NCI-H748 treated with DMSO at 0.1 percent for 48 hours (cell line): Measurements from ENCODE around the gene ECEL1.
"Not testable (repeated sequence)": the region's sequence is repeated elsewhere in the genome, so short reads cannot be mapped to it uniquely, and the experiment has no call there.

Experiments used
- DNase-seq: peaks from one replicate; lab custom pipeline; 2025; lab: John Stamatoyannopoulos, UW

Gene ECEL1

DNA sequence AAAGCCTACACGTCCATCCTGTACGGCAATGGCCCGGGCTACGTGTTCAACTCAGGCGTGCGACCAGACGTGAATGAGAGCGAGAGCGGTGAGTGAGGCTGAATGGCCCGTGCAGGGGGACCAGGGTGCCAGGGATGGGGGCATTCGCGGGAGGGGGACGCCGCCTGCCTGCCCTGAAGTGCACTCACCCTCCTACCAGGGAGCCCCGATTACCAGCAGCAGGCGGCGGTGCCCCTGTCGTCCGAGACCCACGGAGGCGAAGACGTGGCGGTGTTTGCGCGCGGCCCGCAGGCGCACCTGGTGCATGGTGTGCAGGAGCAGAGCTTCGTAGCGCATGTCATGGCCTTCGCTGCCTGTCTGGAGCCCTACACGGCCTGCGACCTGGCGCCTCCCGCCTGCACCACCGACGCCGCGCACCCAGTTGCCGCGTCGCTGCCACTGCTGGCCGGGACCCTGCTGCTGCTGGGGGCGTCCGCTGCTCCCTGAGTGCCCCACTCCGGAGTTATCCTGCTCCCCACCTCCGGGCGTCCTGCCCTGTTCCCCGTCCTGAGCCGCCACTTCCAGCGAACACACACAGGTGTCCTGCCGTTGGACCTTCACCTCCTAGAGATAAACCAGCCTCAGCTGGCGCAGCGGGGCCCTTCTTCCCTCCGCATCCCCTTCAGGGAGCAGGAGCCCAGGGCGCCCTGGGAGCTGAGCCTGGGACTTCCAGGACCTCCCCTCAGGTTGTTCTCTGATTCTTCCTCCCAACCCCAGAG, 28.8 kb downstream of the ECEL1 start:
- no peak for DNase-seq

DNA sequence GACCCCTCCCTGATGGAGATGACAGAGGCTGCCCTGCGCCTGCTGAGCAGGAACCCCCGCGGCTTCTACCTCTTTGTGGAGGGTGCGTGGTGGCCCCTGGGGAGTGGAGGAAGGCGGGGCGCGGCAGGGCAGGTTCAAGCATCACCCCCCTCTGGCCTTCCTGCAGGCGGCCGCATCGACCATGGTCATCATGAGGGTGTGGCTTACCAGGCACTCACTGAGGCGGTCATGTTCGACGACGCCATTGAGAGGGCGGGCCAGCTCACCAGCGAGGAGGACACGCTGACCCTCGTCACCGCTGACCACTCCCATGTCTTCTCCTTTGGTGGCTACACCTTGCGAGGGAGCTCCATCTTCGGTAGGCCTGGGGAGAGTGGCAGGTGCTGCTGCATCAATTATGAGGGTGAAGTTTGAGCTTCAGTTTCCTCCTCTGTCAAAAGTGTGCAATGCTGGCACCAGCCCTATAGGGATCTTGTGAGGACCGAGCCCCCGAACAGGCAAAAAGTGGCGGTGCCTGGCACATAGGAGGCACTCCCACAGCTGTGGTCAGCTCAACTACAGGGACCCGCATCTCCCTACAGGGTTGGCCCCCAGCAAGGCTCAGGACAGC, 29.5 kb downstream of the ECEL1 start:
- DNase-seq, result no peak

DNA sequence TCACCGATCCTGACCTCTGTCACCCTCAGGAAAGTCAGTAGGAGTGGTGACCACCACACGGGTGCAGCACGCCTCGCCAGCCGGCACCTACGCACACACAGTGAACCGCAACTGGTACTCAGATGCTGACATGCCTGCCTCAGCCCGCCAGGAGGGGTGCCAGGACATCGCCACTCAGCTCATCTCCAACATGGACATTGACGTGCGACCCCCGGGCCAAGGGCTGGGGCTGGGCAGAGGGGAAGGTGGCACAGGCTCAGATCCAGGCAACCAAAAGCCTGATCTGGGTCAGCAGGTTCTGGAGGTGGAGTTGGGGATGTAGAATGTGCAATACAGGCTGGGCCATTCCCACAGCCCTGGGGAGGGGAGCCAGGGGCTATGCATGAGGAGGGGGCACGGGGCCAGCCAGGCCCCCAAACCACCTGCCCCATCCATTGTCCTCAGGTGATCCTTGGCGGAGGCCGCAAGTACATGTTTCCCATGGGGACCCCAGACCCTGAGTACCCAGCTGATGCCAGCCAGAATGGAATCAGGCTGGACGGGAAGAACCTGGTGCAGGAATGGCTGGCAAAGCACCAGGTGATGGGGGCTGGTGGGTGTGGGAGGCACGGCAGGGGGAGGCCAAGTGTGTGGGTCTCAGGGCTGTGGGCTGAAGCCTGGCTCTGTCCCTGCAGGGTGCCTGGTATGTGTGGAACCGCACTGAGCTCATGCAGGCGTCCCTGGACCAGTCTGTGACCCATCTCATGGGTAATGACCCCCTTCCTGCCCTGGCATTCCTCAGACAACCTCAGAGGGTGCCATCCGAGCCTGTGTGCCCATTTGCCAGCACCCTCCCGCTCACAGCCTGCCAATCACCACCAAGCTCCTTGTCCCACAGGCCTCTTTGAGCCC, 30.3 kb downstream of the ECEL1 start:
- DNase-seq, result no peak

DNA sequence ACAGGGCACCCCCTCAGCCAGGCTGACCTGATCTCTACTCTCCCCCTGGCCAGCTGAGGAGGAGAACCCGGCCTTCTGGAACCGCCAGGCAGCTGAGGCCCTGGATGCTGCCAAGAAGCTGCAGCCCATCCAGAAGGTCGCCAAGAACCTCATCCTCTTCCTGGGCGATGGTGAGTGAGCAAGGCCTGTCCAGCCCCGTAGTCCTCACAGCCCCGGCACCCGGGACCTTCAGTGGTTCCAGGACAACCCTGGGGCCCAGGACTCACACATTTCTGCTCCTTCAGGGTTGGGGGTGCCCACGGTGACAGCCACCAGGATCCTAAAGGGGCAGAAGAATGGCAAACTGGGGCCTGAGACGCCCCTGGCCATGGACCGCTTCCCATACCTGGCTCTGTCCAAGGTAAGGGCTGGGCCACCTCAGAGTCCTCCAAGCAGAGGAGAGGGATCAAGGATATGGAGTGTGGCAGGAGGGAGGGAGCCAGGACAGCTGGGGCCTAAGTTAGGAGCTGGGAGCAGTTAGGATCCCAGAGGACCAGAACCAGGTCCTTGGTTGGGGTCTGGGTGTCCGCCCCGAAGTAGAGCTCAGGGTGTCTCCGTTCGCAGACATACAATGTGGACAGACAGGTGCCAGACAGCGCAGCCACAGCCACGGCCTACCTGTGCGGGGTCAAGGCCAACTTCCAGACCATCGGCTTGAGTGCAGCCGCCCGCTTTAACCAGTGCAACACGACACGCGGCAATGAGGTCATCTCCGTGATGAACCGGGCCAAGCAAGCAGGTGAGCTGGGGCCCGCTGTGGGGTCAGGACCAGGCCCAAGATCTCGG, 31.1 kb downstream of the ECEL1 start:
- DNase-seq, result no peak

DNA sequence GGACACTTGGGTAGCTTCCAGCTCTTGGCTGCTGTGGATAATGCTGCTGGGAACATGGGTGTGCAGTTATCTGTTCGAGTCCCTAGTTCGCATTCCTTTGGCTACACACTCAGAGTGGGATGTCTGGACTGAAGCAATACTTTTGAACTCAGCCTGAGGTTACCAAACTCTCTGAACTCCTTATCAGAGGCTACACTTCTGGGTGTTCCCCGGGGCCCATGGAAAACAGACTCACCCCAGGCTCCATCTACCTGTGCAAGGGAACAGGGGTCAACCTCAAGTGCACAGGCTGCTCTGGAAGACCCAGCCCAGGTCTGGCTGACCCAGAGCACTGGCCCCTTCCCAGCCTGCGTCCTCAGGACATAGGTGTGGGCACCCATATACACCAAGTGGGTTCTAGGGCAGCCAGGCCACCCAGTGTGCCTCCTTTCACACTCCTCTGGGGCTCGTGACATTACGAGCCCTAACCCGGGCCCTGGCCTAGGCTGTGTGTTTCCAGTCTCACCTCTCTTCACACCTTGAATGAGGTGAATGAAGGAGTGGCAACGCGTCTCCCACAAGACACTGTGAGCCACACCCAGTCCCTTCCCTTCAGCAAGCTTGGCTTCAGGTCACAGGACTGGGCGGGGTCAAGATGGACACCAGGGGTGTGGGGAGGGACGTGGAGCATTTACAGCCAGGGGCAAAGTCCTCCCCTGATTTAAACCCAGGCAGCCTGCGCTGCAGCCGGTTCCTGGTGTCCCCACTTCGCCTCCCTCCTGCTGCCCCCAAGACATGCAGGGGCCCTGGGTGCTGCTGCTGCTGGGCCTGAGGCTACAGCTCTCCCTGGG, 32.0 kb downstream of the ECEL1 start, which contains the start of gene ALPI:
Gene ALPI (plus strand): TSS at position 728 of the 830 bp plus-strand sequence. CDS start 47 bp downstream, at position 775.
- no peak for DNase-seq

DNA sequence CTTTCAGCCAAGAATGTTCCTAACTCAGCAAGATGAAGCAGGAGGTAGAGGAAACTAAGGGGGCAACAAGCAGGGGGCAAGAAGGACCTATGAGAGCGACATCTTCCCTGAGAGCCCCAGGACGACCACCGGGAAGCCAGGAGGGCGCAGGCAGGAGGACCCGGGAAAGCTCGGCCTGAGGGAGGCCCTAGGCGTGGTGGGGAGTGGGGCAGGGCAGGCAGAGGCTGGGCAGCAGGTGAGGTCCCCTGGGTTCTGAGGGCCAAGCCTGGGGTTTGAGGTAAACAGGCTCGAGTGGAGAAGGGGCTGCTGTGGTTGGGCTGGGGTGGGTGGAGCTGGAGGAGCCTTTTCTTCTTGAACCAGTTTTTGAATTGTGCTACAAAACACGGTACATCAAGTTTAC, 33.0 kb downstream of the ECEL1 start:
- no peak for DNase-seq

DNA sequence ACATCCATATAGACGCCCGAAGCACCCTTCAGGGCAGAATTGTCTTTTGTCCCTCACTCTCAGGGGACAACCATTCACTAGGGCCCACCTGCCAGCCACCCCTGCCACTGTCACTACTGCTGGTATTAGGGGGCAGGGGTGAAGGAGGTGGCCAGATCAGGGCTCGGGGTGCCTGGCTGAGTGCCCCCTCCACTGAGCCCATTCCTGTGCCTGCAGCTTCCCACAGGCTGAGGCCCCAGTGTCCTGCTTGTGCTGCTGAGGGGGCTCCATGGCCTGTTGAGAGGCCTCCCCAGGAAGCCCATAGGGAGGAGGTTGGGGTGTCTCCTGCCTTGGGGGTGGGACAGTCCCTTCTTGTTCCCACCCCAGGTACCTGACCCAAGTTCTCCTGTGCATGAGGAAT, 36.0 kb downstream of the ECEL1 start:
- DNase-seq, result not testable (repeated sequence)

DNA sequence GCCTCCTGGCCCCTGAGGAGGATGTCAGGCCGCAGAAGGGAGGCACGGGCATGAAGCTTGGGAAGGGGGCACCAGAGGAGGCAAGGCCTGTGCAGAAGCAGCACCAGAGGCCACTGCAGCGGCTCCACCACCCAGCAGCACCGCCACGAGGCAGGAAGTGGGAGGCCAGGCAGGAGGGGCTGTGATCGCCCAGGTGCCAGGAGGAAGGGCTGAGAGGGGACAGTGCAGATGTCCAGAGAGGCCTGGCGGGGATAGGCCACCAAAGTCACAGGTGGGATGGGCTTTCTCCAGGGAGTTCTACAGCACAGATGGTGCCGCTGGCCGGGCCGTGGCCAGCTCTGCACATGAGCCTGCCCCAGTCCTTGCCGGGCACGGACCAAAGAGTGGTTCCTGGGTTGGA, 37.7 kb downstream of the ECEL1 start:
- DNase-seq, result no peak

DNA sequence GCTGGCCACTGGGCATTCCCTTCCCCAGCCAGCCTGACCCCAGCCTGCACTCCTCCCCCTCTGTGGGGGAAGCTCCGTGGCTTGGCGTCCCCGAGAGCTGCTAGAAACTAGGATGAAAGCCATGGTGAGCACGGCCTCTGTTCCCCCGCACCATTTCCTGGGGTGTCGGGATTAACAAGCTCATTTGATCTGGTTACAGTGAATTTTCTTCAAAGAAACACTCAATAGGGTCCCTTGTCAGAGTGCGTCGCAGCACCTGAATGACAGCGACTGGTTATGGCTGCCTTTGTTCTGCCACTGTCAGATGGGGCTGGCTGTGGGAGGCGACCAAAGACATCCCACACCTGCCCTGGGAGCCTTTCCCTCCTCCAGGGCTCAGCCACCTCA, 39.3 kb downstream of the ECEL1 start:
- no peak for DNase-seq

DNA sequence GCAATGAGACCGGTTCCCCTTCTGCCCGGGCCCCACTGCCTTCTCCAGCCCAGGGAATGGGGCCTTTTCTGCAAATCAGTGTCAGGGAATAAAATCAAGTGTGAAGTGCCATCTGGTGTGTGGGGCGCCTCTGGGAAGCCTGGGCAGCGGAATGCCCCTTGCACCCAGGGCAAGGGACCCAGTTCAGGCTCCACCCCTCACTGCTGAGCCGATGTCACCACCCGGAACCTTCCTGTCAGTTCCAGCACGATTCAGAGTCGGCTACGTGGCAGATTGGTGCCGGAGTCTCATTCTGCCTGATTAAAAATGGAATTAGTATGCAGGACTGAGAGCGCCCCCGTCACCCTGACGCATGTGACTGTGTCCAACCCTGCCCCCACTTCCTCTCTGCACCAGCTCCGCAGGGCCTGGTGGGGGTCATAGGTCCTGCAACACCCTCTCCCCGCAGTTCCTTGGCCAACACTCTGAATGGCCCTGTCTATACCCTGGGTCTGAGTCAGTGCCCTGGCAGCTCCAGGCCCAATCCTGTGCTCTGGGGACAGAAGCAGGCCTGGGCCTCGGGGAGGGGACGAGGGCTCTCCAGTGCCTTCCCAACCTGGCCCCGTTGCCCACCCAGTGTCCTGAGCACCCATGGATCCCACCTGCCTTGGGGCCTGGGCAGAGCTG, 39.9 kb downstream of the ECEL1 start:
- no peak for DNase-seq

DNA sequence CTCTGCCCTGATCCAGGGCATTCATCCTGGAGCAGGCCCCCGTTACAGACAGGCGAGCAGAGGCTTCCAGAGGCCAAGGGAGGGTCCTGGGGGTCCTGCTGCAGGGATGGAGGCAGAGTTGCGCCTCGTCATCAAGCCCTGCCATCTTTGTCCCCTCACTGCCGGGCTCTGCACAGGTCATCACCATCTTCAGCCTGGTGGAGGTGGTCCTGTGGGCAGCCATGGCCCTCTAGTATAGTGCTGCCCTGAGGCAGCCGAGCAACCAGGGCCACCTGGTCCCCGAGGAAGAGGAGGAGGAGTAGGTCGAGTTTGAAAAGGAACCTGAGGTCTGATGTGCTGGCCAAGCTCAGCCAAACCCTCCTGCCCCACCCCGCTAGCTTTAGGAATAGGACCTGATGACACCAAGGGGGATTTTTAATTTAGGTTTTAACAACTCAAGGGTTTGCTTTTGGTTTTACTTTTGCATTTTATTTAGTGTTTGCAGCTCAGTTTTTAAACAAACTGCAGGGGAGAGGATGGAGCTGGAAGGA, 40.5 kb downstream of the ECEL1 start:
- no peak for DNase-seq

DNA sequence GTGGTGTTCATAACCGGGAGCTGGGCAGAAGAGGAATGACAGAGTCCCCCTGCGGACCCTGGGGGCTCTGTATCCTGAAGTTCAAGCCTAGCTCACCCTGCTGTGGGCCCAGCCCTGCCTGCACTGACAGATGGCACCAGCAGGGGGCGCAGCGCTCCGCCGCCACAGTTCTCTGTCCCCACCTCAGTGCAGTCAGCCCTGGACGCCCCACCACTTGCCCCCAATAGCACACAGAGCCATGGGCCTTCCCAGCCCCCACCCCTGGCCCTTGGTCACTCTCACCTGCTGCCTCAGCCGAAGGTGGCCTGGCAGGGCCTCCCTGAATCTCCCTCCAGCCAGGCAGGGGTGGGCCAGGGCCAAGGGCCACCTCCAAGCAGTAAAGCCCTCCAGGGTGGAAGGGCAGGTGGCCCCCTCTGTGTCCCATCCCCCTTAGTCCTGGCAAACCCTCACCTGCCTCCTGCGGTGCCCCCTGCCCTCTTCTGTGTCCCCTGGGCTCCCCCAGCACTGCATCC, 41.3 kb downstream of the ECEL1 start:
- DNase-seq, result not testable (repeated sequence)

DNA sequence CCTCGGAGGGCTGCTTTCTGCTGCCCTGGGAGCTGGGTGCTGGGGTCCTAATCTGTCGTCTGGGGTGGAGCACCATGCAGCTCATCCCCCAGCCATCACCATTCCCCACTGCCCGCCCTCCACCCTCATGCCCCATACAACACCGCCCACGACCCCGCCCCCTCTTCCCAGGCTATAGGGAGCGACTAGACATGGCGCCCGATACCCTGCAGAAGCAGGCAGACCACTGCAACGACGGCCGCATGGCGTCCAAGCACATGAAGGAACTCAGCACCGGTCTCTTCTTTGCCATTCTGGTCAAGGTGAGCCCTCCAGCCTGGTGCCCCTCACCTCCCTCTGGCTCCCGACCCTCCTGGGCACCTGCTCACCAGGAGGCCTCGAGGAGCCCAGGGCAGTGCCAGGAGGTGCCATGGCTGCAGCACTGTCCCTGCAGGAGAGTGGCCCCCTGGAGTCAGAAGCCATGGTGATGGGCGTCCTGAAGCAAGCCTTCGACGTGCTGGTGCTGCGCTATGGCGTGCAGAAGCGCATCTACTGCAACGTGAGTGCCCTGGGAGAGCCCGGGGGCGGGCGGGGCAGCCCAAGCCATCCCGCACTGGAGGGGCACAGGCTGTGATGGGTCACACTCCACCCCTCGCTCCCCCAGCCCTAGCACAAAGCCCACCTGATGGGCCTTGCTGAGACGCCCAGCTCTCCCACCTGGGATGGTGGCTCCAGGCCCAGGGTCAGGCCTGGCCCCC, 42.3 kb downstream of the ECEL1 start:
- DNase-seq, result not testable (repeated sequence)

DNA sequence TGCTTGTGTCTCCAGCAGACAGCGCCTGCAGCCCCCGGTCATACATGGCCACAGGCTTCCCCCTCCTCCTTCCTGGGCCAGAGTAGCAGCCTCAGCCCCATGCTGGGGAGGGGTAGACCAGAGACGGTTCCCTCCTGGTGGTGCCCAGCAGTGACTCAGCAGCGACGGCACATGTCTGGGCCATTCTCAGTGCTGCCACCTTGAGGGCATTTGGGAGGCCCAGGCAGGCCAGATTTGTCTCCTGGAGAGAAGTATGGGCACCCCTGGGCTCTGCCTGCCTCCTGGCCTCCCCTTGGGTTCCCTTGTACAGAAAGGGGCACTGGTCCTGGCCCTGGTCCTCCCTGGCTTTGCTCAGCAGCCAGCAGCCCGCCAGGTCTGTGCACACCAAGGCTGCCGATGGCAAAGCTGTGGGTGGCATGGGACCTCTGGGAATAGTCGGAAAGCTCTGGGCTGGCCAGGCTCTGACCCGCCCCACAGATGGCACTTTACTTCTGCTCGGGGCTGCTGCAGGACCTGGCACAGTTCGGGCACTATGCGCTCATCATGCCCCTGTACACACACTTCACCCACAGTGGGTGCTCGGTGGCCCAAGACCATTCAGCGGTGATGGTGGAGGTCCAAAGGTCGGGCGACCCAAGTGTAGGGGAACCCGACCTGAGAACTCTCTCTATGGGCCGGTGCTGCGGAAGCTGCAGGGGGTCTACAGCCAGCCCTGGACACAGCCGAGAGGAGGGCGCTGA, 43.1 kb downstream of the ECEL1 start:
- DNase-seq, result no peak

DNA sequence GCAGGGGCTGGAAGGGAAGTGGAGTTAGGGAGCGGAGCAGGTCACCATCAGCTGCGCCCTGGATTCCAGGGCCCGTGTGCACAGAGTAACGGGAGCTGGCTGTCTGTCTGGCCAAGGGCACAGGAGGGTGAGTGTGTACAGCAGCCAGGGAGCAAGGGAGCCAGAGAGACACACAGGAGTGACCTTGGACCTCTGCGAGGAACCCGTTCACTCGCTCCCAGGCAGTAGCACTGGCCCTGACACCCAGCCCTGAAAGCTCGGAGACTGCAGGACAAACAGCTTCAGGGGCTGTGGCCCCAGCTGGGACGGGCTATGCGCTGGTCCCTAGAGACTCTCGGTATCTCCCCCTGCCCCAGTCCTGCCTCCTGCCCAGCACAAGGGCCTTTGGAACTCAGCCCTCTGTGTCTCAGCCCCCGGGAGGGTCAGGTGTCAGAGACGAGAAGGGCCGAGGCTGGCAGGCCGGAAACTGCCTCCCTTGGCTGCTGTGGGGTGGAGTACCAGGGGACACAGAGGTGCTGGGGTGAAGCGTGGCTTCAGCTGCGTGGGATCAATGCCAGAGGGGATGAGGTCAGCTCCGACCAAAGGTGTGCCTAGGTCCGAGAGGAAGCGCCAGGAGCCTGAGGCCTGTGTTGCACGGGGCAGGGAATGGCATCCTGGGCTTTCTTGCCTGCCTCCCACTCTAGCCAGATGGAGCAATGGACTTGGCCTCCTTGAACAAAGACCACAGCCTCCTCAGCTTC, 43.8 kb downstream of the ECEL1 start:
- not testable (repeated sequence) for DNase-seq

DNA sequence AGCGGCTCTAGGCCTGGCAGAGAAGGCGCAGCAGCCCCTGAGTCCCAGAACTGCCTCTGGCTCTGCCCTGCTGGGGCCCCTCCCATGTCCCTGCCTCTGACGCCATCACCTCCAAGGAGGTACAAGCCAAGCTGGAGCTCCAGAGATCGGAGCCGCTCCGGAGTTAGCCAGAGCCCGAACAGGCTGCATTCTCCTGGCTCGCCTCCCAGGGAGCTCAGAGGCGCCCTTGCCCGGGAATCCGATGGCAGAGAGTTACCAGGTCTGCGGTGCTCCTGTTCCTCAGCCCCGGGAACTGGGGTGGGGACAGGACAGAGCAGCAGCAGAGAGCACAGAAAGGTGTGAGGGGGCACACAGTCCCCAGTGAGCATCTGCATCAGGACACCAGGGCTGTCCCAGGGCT, 44.6 kb downstream of the ECEL1 start:
- not testable (repeated sequence) for DNase-seq

DNA sequence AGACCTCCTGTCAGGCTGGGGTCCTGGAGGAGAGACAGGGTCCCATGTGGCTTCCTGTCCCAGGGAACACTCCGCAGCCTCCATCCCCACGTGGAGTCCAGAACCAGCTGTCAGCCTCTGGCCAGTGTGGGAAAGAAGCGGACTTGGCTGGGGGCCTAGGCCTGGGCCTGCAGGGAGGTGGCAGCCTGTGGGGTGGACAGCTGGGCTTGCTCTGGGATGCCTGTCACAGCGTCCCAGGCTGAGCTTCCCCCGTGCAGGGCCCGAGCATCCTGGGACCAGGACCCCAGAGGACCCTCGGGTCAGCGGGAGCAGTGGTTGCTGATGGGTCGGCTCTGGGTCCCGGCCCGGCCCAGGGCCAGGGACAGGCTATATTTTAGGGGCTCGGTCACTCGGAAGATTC, 45.2 kb downstream of the ECEL1 start:
- not testable (repeated sequence) for DNase-seq

DNA sequence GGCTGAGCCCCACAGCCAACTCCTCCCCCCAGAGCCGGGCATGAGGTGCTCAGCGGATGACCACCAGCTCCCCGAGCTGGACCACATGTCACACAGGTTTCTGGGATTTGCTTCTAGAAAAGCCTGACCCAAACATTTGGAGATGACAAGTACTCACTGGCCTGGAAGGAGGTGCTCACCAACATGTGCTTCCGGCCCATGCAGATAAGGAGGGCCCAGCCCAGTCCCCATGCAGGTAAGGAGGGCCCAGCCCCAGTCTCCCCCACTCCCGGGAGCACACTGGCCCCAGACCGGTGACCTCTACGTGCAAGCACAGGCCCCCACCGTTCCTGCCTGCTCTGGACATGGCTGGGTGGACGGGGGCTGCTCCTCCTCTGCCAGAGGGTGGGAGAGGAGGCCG, 45.7 kb downstream of the ECEL1 start:
- DNase-seq, result not testable (repeated sequence)
